ENCODE measurements around the gene KRTAP5-2.
"Not testable (repeated sequence)": the region's sequence is repeated elsewhere in the genome, so short reads cannot be mapped to it uniquely, and the experiment has no call there.

KRTAP5-2 gene

GRCh38 chr11:1586699-1587098 is 11.4 kb downstream of the KRTAP5-2 start:
- DNase-seq = no peak

GRCh38 chr11:1584661-1585370 is 13.3 kb downstream of the KRTAP5-2 start, which contains the start of gene KRTAP5-1:
KRTAP5-1 (minus strand) TSS chr11:1585283; CDS start chr11:1585249, 34 bp downstream.
- not testable (repeated sequence) for DNase-seq

- DNase-seq = not testable (repeated sequence)
Observed at GRCh38 chr11:1582909-1583308, 15.2 kb downstream of the KRTAP5-2 start.

- no peak for DNase-seq
Observed at GRCh38 chr11:1581976-1582375, 16.1 kb downstream of the KRTAP5-2 start.

GRCh38 chr11:1576825-1577224 is 21.3 kb downstream of the KRTAP5-2 start:
- no peak for DNase-seq

GRCh38 chr11:1575756-1576155 is 22.3 kb downstream of the KRTAP5-2 start:
- not testable (repeated sequence) for DNase-seq

GRCh38 chr11:1574933-1575242 is 23.2 kb downstream of the KRTAP5-2 start:
- no peak for DNase-seq

- peak; percentile 70 for DNase-seq
Observed at GRCh38 chr11:1574238-1574932, 23.7 kb downstream of the KRTAP5-2 start.

- no peak for DNase-seq
Observed at GRCh38 chr11:1573903-1574237, 24.2 kb downstream of the KRTAP5-2 start.

GRCh38 chr11:1573077-1573902 is 24.8 kb downstream of the KRTAP5-2 start:
- DNase-seq = no peak

- DNase-seq = peak; percentile 82
Observed at GRCh38 chr11:1572197-1573076, 25.7 kb downstream of the KRTAP5-2 start, which contains the start of gene DUSP8. DUSP8 (minus strand) TSS chr11:1572271; CDS start chr11:1565826, 6,445 bp downstream.

GRCh38 chr11:1571760-1572196 is 26.3 kb downstream of the KRTAP5-2 start:
- no peak for DNase-seq

GRCh38 chr11:1570896-1571759 is 27.0 kb downstream of the KRTAP5-2 start:
- DNase-seq = no peak

GRCh38 chr11:1570531-1570895 is 27.6 kb downstream of the KRTAP5-2 start:
- DNase-seq = no peak

- no peak for DNase-seq
Observed at GRCh38 chr11:1570001-1570453, 28.1 kb downstream of the KRTAP5-2 start.

- no peak for DNase-seq
Observed at GRCh38 chr11:1569251-1569780, 28.8 kb downstream of the KRTAP5-2 start.

- DNase-seq = peak; percentile 40
Observed at GRCh38 chr11:1568441-1568911, 29.6 kb downstream of the KRTAP5-2 start.

GRCh38 chr11:1567721-1568100 is 30.4 kb downstream of the KRTAP5-2 start:
- no peak for DNase-seq

- no peak for DNase-seq
Observed at GRCh38 chr11:1567052-1567720, 30.9 kb downstream of the KRTAP5-2 start.

GRCh38 chr11:1566381-1567051 is 31.6 kb downstream of the KRTAP5-2 start:
- DNase-seq = no peak

Measured in hematopoietic multipotent progenitor cell treated with erythropoietin and hydrocortisone succinate and interleukin-3 and kit ligand, for 6 days (in vitro differentiated cells).